Thyroid gland (tissue), 4 donors: ENCODE results near the gene RALB.

Source experiments
- POLR2A ChIP-seq, 2 donors: fragments of 450-650 bp; IDR thresholded peaks; one replicate each; pipeline ENCODE4 v1.6.1; 2017; ENCODE audit warnings: antibody characterized with exemption in 2 of 2, mild to moderate bottlenecking in 2 of 2, moderate library complexity in 1 of 2
- TF ChIP-seq, protein P1 (sequence below), 6 experiments: fragments of 200-600 bp in 3 of 6; fragments of 450-650 bp in 3 of 6; sonication (generic) in 3 of 6; IDR thresholded peaks; one replicate each; pipeline ENCODE4 v1.5.1; 2016 to 2019; ENCODE audit warnings: antibody characterized with exemption in 6 of 6, mild to moderate bottlenecking in 2 of 6, inconsistent platforms in 1 of 6, moderate library complexity in 1 of 6

DNA sequence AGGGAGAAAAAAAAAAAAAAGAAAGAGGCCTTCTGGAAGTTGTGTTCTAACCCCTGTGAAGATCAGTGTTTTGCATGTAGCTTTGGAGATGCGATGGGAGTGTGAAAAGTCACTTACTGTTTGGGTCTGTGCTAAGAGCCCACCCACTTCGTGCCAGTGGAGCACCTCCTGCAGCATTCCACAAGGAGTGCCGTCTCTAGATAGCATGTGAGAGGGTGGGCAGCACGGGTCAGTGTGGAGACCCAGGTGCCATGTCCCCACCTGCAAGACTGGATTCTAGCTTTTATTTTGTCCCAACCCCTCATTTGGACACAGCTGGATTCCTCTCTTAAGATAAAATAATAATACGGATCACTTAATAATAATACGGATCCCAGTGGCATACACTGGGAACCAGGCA lies 17.0 kb upstream of the RALB start:
- TF ChIP-seq, protein P1, sequence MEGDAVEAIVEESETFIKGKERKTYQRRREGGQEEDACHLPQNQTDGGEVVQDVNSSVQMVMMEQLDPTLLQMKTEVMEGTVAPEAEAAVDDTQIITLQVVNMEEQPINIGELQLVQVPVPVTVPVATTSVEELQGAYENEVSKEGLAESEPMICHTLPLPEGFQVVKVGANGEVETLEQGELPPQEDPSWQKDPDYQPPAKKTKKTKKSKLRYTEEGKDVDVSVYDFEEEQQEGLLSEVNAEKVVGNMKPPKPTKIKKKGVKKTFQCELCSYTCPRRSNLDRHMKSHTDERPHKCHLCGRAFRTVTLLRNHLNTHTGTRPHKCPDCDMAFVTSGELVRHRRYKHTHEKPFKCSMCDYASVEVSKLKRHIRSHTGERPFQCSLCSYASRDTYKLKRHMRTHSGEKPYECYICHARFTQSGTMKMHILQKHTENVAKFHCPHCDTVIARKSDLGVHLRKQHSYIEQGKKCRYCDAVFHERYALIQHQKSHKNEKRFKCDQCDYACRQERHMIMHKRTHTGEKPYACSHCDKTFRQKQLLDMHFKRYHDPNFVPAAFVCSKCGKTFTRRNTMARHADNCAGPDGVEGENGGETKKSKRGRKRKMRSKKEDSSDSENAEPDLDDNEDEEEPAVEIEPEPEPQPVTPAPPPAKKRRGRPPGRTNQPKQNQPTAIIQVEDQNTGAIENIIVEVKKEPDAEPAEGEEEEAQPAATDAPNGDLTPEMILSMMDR (IDR thresholded peaks at IDR 0.05), result no peak
- no peak for TF ChIP-seq POLR2A (IDR thresholded peaks at IDR 0.05)
